GOT3 (cell line): ENCODE results near the gene MUC4.
"Not testable (repeated sequence)": the region's sequence is repeated elsewhere in the genome, so short reads cannot be mapped to it uniquely, and the experiment has no call there.

Experiments
- DNase-seq: peaks from one replicate; lab custom pipeline; 2025; ENCODE audit warnings: mixed read lengths; lab: John Stamatoyannopoulos, UW

The MUC4 gene

GRCh38 chr3:195834675-195835583 is 23.2 kb upstream of the MUC4 start:
- DNase-seq = no peak

GRCh38 chr3:195829897-195830254 is 18.1 kb upstream of the MUC4 start:
- DNase-seq = no peak

GRCh38 chr3:195828762-195829161 is 17.0 kb upstream of the MUC4 start:
- no peak for DNase-seq

DNA sequence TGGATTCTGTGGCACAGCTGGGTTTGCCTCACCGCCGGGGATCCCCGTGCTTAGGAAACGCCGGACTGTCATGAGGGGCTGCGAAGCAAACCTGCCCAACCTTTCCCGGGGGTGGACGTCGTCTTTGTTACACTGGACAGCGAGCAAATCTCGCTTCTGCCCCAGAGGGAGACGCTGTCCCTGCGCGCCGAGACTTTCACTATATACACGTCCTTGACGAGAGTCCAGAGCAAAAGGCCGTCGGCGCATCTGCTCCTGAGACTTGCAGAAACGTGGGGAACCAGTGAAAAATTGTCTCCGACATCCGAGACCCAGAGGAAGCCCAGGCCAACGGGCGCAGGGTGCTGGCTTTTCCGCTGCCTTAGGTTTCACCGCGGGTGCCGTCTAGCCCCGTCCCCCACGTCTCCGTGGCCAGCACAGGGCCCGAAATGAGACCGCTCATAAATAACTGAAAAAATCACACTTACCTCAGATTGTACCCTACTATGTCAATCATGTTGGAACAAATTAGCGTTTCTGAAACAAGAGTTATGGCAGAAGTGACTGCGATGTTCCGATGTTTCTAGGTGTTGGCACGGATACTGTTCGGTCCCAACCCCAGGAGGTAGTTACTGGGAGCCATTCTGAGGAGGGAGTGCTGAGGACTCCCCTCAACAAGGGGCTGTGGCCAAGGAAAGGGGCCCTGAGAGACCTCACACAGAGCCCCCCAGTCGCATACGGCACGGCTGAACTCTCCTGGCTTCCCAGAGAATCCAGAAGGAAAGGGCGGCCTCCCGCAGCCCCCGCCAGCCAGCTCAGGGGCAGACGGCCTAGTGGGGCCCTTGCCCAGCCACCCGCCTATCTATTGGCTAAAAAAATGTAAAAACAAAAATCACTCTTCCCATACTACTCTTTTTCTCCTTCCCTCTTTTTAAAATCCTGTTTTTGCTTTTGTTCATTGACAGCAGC is 14.4 kb upstream of the MUC4 start:
- DNase-seq = no peak

- DNase-seq = no peak
These were observed 13.5 kb upstream of the MUC4 start for GRCh38 chr3:195825191-195825588.

- not testable (repeated sequence) for DNase-seq
These were observed 12.9 kb upstream of the MUC4 start for GRCh38 chr3:195824425-195825190.

- DNase-seq = no peak
These were observed 12.3 kb upstream of the MUC4 start for GRCh38 chr3:195823999-195824398.

DNA sequence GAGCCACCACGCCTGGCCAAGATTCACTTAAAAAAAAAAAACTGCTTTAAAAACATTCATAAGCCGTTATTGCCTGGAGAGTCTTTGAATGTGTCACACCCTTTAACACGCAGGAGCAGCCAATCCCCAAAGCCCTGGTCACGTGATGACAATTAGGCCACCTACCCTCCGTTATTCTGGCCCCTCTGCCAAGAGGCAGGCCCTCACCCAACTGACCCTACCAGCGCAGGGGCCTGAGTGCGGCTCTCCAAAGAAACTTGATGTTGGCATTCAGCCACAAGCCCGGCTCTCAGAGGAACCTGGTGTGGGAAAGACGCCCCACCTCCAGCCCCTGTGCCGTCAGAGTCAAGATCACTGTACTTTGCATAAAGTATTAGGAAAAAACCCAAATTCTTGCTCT is 11.6 kb upstream of the MUC4 start:
- no peak for DNase-seq

DNA sequence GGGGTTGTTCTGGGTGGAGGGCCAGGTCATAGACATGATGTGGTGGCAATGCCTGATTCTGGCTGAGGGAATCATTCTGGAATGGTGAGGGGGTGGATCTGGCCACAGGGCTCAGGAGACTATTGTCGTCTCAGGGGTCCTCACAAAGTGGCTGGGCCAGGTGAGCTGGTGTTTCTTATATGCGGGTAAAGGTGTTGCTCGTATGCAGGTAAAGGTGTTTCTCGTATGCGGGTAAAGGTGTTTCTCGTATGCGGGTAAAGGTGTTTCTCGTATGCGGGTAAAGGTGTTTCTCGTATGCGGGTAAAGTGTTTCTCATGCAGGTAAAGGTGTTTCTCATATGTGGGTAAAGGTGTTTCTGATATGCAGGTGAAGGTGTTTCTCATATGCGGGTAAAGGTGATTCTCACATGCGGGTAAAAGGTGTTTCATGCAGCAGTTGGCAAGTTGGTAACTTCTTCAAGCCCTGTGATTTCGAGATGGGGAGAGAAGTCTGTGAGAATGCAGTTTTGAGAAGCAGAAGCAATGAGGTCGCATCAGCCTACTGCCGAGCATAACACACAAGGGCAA is 10.5 kb upstream of the MUC4 start:
- no peak for DNase-seq

GRCh38 chr3:195821403-195822130 is 9.8 kb upstream of the MUC4 start:
- DNase-seq = no peak

- no peak for DNase-seq
These were observed 9.2 kb upstream of the MUC4 start for GRCh38 chr3:195820901-195821300.

DNA sequence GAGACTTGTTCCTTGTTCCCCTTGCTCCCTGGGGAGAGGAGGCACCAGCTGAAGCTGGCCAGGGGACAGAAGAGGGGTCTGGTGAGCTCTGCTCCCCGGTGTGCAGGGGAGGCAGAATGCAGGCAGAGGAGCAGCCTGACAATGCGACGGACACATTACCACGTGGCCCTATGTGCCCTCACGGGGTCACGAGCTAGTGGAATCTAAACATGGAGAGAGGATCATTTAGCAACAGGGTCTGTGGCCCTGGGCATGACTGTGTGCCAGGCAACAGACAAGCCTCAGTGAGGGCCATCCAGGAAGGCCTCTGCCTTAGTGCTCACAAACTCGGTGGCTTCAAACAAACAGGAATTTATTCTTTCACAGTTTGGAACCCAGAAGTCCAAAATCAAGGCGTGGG is 8.5 kb upstream of the MUC4 start:
- no peak for DNase-seq

GRCh38 chr3:195818301-195818700 is 6.6 kb upstream of the MUC4 start:
- DNase-seq = no peak

- no peak for DNase-seq
These were observed 5.9 kb upstream of the MUC4 start for GRCh38 chr3:195817578-195818135.

DNA sequence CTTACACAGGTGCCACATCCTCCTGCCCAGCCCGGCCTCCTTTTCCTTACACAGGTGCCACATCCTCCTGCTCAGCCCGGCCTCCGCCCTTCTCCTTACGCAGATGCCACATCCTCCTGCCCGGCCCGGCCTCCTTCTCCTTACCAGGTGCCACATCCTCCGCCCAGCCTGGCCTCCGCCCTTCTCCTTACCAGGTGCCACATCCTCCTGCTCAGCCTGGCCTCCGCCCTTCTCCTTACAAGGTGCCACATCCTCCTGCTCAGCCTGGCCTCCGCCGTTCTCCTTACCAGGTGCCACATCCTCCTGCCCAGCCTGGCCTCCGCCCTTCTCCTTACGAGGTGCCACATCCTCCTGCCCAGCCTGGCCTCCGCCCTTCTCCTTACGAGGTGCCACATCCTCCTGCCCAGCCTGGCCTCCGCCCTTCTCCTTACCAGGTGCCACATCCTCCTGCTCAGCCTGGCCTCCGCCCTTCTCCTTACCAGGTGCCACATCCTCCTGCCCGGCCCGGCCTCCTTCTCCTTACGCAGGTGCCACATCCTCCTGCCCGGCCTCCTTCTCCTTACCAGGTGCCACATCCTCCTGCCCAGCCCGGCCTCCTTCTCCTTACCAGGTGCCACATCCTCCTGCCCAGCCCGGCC is 4.7 kb upstream of the MUC4 start:
- DNase-seq = not testable (repeated sequence)

DNA sequence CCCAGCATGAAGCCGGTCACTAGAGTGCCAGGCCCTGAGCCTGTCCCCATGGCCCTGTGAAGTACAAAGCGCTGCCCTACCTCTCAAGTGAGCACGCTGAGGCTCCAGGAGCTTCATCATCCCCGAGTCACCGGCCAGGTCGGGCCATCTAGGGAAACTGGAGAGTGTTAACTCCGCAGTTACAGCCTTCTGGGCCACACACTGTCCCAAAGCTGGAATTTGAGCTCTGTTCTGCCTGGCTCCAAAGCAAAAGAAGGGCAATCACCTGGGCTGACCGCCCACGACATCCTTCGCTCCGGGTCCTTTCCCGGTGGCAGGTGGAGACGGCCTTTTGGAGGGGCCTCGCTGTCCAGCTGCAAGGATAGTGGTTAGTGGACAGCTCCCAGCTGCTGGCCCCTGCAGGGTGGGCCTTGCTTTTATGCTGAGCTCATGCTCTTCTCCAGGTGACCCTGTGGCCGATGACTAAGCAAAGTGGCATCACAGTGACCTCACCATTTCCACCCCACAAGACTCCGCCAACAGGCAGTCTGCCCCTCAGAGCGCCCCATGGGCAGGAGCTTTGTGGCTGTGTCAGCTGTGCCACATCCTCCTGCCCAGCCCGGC is 3.5 kb upstream of the MUC4 start:
- DNase-seq = no peak

DNA sequence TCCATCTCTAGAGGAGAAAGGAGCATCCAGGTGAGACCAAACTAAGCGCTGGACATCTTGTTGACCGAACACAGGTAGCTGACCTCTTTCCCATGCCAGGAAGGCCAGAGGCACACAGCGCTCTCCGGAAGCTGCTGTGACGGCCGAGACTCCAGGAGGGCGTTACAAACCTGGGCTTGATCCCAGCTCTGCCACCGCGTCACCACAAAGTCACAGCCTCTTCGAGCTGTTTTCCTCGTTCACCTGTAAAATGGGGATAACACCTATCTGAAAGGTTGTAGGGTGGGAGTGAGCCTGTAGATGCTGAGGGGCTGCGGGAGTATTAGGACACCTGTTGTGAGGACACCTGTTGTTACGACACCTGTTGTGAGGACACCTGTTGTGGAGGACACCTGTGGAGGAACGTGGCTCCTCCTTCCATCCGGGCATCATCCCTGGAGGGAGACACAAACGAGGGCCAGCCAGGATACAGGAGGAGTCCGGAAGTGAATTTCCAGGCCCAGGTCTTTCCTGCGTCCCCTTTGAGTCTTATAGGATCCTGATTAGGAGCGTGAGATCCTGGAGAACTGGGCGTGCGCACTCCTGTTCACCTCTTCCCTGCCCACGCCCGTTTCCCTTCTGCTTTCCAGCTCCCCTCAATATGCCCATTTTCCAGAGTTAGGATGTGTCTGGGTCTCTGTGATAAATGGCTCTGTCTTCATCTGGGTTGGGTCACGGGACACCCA is 2.3 kb upstream of the MUC4 start:
- DNase-seq = no peak

DNA sequence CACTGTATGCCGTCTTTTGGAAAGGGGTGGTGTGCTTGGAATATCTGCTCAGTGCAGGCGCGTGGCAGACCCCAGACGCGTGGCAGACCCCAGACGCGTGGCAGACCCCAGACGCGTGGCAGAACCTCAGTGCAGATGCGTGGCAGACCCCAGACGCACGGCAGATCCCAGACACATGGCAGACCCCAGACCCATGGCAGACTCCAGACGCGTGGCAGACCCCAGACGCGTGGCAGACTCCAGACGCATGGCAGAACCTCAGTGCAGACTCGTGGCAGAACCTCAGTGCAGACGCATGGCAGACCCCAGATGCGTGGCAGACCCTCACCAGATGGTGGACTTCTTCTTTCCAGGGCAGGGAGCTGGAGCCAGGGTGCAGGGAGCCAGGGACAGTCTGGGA is 637 bp upstream of the MUC4 start:
- DNase-seq = no peak

DNA sequence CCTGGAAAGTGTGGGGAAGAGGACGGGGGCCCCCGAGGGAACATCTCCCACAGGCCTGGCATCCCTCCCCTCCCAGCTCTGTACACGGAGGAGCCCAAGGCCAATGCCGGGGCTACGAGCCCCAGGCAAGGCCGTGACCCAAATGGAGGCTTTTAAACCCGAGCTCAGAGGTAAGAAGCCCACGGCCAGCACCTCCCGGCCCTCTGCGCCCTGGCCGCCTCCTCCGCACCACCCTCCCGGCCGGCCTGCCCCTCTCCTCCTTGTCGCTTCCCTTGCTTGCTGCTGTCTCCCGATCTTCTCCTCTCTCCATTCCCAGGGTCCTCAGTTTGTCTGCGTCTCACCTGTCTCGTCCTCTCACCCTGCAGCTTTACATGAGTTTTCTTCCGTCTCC is 1.3 kb downstream of the MUC4 start:
- no peak for DNase-seq
